SK-N-MC (cell line): ENCODE measurements around the gene KRT80.

Source experiments
- EZH2 ChIP-seq: fragments of 200-600 bp; sonication (generic); IDR thresholded peaks from one replicate; pipeline ENCODE4 v1.6.1; 2017; ENCODE audit warnings: antibody characterized with exemption
- FOXP2 ChIP-seq: optimal IDR thresholded peaks from 2 replicates; pipeline ENCODE3; 2011; ENCODE audit warnings: mild to moderate bottlenecking, moderate library complexity; ENCODE audit not compliant: insufficient read depth; ENCODE audit errors: extremely low read length, control extremely low read depth
- POLR2AphosphoS5 ChIP-seq: IDR thresholded peaks from 2 replicates; pipeline ENCODE4 v1.6.1; 2012; ENCODE audit warnings: mild to moderate bottlenecking, low read depth, low read length, borderline replicate concordance

DNA sequence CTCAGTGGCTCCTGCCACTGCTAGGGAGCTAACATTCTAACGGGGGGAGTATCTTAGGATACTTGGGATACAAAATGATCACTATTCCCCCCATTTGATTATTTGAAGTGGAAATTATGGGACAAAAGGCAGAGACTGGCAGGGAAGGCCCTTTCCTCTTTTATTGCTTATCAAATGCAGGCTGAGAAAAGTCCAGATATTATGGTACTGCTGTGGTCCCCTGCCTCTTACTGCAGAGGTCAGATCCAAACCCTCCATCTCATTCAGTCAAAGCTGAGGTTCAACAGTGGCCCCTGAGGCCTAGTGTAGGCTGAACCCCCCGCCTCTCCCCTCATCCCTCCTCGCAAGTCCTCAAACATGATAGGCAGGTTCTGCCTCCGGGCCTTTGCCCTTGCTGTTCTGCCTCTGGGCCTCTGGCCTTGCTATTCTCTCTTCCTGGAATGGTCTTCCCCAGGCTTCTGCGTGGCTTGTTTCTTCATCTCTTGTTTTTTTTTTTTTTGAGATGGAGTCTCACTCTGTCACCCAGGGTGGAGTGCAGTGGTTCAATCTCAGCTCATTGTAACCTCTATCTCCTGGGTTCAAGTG is 34.2 kb downstream of the KRT80 start:
- TF ChIP-seq EZH2 (no peak), POLR2AphosphoS5 (no peak), FOXP2 (no peak)
